Right kidney (tissue), 1 donor: ENCODE measurements around the gene GNL1.
"Not testable (repeated sequence)": the region's sequence is repeated elsewhere in the genome, so short reads cannot be mapped to it uniquely, and the experiment has no call there.

ENCODE experiments used
- DNase-seq: peaks from one replicate; pipeline ENCODE4 v3.0.0-alpha.2; 2016

The GNL1 gene

GRCh38 chr6:30533460-30534294, 22.6 kb downstream of the GNL1 start:
- DNase-seq: no peak

- no peak for DNase-seq
Measured at GRCh38 chr6:30530014-30530413, 26.3 kb downstream of the GNL1 start.

- not testable (repeated sequence) for DNase-seq
Measured at GRCh38 chr6:30529349-30529875, 26.9 kb downstream of the GNL1 start.

- not testable (repeated sequence) for DNase-seq
Measured at GRCh38 chr6:30526444-30526843, 29.8 kb downstream of the GNL1 start.

- DNase-seq: not testable (repeated sequence)
Measured at GRCh38 chr6:30521952-30522351, 34.3 kb downstream of the GNL1 start.

- not testable (repeated sequence) for DNase-seq
Measured at GRCh38 chr6:30521082-30521481, 35.2 kb downstream of the GNL1 start.

- DNase-seq: no peak
Measured at GRCh38 chr6:30520522-30520921, 35.8 kb downstream of the GNL1 start.

- not testable (repeated sequence) for DNase-seq
Measured at GRCh38 chr6:30518505-30519145, 37.7 kb downstream of the GNL1 start.

GRCh38 chr6:30517767-30518504, 38.4 kb downstream of the GNL1 start:
- not testable (repeated sequence) for DNase-seq

- not testable (repeated sequence) for DNase-seq
Measured at GRCh38 chr6:30516754-30517076, 39.6 kb downstream of the GNL1 start.

- DNase-seq: peak; percentile 73
Measured at GRCh38 chr6:30515944-30516753, 40.1 kb downstream of the GNL1 start.

GRCh38 chr6:30515106-30515505, 41.2 kb downstream of the GNL1 start:
- DNase-seq: no peak

GRCh38 chr6:30513451-30513850, 42.8 kb downstream of the GNL1 start:
- DNase-seq: no peak

- no peak for DNase-seq
Measured at GRCh38 chr6:30511169-30511546, 45.1 kb downstream of the GNL1 start.

- no peak for DNase-seq
Measured at GRCh38 chr6:30510419-30511168, 45.7 kb downstream of the GNL1 start.

GRCh38 chr6:30508890-30509736, 47.2 kb downstream of the GNL1 start:
- DNase-seq: no peak

- DNase-seq: no peak
Measured at GRCh38 chr6:30507849-30508827, 48.2 kb downstream of the GNL1 start.

- no peak for DNase-seq
Measured at GRCh38 chr6:30500421-30501355, 55.6 kb downstream of the GNL1 start.
